Kidney epithelial cell (primary cell): ENCODE results near the gene CETP. TPM values are rescaled to one million over a fixed set of nuclear protein-coding genes. Genes with fewer than 3 reads are reported as not detected.

ENCODE experiments used
- DNase-seq: peaks from one replicate; pipeline ENCODE4 v3.0.0-alpha.2; 2010; ENCODE audit warnings: low read depth
- H3K27me3 ChIP-seq: 2 replicates; pipeline ENCODE4 v1.6.0; 2011; ENCODE audit warnings: low read length; ENCODE audit not compliant: control insufficient read depth, insufficient read depth
- H3K36me3 ChIP-seq: 2 replicates; pipeline ENCODE4 v1.5.1; 2011; ENCODE audit warnings: low read length; ENCODE audit not compliant: control insufficient read depth, insufficient read depth
- H3K4me3 ChIP-seq: 2 replicates; pipeline ENCODE4 v1.5.1; 2011; ENCODE audit warnings: low read depth, mild to moderate bottlenecking, control low read depth, low read length
- total RNA-seq: library from RNA; depleted of rRNA; stranded (reverse); fragments of >200 nt; gene quantifications from 2 replicates; pipeline ENCODE4 v1.2.3, GENCODE V29; 2015
- TF ChIP-seq, protein P1 (sequence below): IDR thresholded peaks from 2 replicates; pipeline ENCODE4 v1.5.1; 2011; ENCODE audit warnings: mild to moderate bottlenecking, moderate library complexity, low read length, control low read depth, inconsistent platforms; ENCODE audit not compliant: insufficient read depth, poor library complexity, severe bottlenecking

The CETP gene
- total RNA-seq, 1 donor from 2014 or later, result not detected

GRCh38 chr16:56980792-56981724, 19.3 kb downstream of the CETP start:
- no peak for DNase-seq
- no peak overlapping the region for H3K4me3 ChIP-seq
- no peaks in the 10 kb centered on the region for H3K27me3 ChIP-seq
- no peaks in the 10 kb centered on the region for H3K36me3 ChIP-seq
- TF ChIP-seq, protein P1, sequence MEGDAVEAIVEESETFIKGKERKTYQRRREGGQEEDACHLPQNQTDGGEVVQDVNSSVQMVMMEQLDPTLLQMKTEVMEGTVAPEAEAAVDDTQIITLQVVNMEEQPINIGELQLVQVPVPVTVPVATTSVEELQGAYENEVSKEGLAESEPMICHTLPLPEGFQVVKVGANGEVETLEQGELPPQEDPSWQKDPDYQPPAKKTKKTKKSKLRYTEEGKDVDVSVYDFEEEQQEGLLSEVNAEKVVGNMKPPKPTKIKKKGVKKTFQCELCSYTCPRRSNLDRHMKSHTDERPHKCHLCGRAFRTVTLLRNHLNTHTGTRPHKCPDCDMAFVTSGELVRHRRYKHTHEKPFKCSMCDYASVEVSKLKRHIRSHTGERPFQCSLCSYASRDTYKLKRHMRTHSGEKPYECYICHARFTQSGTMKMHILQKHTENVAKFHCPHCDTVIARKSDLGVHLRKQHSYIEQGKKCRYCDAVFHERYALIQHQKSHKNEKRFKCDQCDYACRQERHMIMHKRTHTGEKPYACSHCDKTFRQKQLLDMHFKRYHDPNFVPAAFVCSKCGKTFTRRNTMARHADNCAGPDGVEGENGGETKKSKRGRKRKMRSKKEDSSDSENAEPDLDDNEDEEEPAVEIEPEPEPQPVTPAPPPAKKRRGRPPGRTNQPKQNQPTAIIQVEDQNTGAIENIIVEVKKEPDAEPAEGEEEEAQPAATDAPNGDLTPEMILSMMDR, result no peak

DNA sequence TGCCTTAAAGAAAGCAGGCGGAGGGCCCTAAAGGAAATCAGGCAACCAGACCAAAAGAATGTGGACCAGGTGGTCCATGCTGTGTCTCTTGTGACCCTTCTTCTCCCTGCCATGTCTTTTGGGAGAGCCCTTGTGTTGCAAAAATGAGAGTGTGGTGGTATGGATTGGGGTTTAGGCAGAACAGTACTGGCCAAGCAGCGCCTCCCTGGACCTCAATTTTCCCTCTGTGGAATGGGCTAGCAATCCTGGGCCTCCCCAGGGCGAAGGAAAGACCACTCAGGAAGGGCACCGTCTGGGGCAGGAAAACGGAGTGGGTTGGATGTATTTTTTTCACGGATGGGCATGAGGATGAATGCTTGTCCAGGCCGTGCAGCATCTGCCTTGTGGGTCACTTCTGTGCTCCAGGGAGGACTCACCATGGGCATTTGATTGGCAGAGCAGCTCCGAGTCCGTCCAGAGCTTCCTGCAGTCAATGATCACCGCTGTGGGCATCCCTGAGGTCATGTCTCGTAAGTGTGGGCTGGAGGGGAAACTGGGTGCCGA, 20.1 kb downstream of the CETP start:
- H3K36me3 ChIP-seq, result no peaks in the 10 kb centered on the region
- no peaks in the 10 kb centered on the region for H3K27me3 ChIP-seq
- no peak for DNase-seq
- TF ChIP-seq, protein P1, result no peak
- no peak overlapping the region for H3K4me3 ChIP-seq

DNA sequence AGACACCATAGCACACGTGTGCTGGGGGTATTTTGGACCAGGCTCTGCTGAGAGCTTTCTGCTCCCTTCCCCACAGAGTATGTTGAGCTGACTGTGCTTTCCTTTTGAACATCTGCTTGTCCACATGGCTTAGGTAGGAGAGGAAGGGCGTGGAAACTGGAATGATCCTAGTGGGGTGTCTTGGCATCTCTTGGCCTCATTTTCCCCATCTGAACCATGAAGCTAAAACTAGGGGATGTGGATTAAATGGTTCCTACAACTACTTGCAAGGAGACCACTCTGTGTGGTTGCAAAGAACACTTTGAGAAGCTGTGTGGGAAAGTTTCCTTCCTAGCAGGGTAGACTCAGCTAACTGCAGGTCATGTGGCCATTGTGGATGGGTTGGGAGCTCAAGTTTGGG, 20.9 kb downstream of the CETP start:
- H3K4me3 ChIP-seq, result no peak overlapping the region
- no peaks in the 10 kb centered on the region for H3K27me3 ChIP-seq
- H3K36me3 ChIP-seq, result no peaks in the 10 kb centered on the region
- TF ChIP-seq, protein P1, result no peak
- DNase-seq, result no peak

GRCh38 chr16:56983211-56983751, 21.5 kb downstream of the CETP start:
- no peak for DNase-seq
- Histone ChIP-seq H3K27me3 (no peaks in the 10 kb centered on the region), H3K4me3 (no peak overlapping the region), H3K36me3 (no peaks in the 10 kb centered on the region)
- TF ChIP-seq, protein P1, result no peak

GRCh38 chr16:56984639-56985038, 22.9 kb downstream of the CETP start:
- Histone ChIP-seq H3K27me3 (no peaks in the 10 kb centered on the region), H3K4me3 (no peak overlapping the region), H3K36me3 (no peaks in the 10 kb centered on the region)
- no peak for DNase-seq
- TF ChIP-seq, protein P1, result no peak
